ENCODE results near the gene TRIM3. TPM values are rescaled to one million over a fixed set of nuclear protein-coding genes. Genes with fewer than 3 reads are reported as not detected.

The TRIM3 gene
- total and polyA plus RNA-seq, 2 of the 8 experiments (the other 6 are each of a cell fraction or from before 2014, with no cell fraction given): 10.7 to 14.3 TPM

DNA sequence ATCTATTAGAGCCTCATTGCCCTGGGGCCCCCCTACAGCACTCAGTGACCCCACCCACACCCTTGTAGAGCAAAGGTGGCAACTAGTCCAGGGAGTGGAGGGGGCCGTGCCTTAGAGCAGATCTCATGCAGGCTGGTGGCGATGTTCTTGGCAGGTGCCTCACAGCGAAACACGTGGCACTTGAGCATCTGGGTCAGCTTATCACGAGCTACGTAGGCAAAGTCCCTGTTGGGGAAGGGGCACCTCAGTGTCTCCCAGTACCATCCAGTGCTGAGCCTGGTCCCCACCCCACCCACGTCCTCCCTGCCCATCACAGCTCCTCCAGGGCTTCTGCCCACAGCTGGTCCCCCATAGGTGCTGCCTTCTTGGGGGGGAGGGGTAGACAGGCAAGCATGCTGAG, 72.3 kb downstream of the TRIM3 start:
- Histone ChIP-seq H3K36me3 (ENCODE audit: control insufficient read depth in 2 of 4, insufficient read depth in 4 of 4, low read length in 3 of 4) (peaks cover 0 to 2% (median 0%) of the 10 kb centered on the region in 4 experiments; a peak in 1 of 8 replicates), H4K8ac (ENCODE audit: extremely low read depth, insufficient read depth, low read length) (no peak overlapping the region), H3K4ac (replicated peaks; ENCODE audit: insufficient read length, low read depth, low read length) (no peak overlapping the region), H3K23ac (ENCODE audit: insufficient read length) (no peak overlapping the region), H3K9me3 (ENCODE audit: insufficient read depth in 2 of 2, low read depth in 1 of 2, low read length in 1 of 2) (no peaks in the 10 kb centered on the region), H2BK15ac (ENCODE audit: low read length) (no peak overlapping the region), H3K56ac (replicated peaks; ENCODE audit: insufficient read length, low read depth, low read length) (no peak overlapping the region), H4K20me1 (replicated peaks in 1 of 2; ENCODE audit: control insufficient read depth in 1 of 2, insufficient read depth in 2 of 2, low read length in 2 of 2) (peaks cover 2 to 12% of the 10 kb centered on the region in 2 experiments), H3K14ac (ENCODE audit: insufficient read length) (no peak overlapping the region), H3K9ac (replicated peaks in 1 of 4; ENCODE audit: extremely low read depth in 1 of 4, low read depth in 3 of 4, low read length in 3 of 4) (no peak overlapping the region), H3K4me1 (replicated peaks in 1 of 4; ENCODE audit: control insufficient read depth in 3 of 4, insufficient read depth in 4 of 4, low read length in 3 of 4) (peaks cover 8 to 15% (median 10%) of the 10 kb centered on the region in 4 experiments), H3K23me2 (ENCODE audit: low read depth, low read length) (no peaks in the 10 kb centered on the region), H2BK5ac (ENCODE audit: low read depth, low read length) (peak overlapping the region; percentile 39; the same call in 1 of the 2 replicates), H3K18ac (ENCODE audit: extremely low read depth, low read length) (no peak overlapping the region), H2AK5ac (ENCODE audit: low read depth, low read length) (no peak overlapping the region), H4K91ac (replicated peaks; ENCODE audit: insufficient read length, low read length) (no peak overlapping the region), H3K27me3 (replicated peaks in 1 of 4; ENCODE audit: control insufficient read depth in 3 of 4, extremely low read depth in 1 of 4, insufficient read depth in 3 of 4, low read length in 3 of 4) (no peaks in the 10 kb centered on the region), H2BK12ac (ENCODE audit: low read depth, low read length) (no peak overlapping the region), H4K5ac (ENCODE audit: insufficient read length, low read depth, low read length) (no peak overlapping the region), H3K4me2 (ENCODE audit: insufficient read depth in 1 of 2, low read depth in 2 of 2, low read length in 2 of 2) (no peak overlapping the region), H3K4me3 (ENCODE audit: extremely low read depth in 1 of 4, insufficient read depth in 2 of 4, low read depth in 3 of 4, low read length in 4 of 4) (no peak overlapping the region), H3K27ac (ENCODE audit: low read depth, low read length) (no peak overlapping the region), H2BK120ac (replicated peaks; ENCODE audit: low read depth, low read length) (no peak overlapping the region), H3K79me1 (ENCODE audit: low read depth, low read length) (no peaks in the 10 kb centered on the region), H3K79me2 (ENCODE audit: control insufficient read depth in 1 of 2, insufficient read depth in 2 of 2, low read length in 2 of 2) (no peaks in the 10 kb centered on the region), H2AFZ (ENCODE audit: low read length) (no peak overlapping the region), H2BK20ac (ENCODE audit: low read length) (no peak overlapping the region)
- DNase-seq (ENCODE audit: low read depth in 1 of 2, low spot score in 2 of 2) (no peak), FAIRE-seq (no peak)
- ChIA-PET CTCF (ENCODE audit: partially characterized antibody) (interaction anchor here (0.7 to 9.5 kb wide), 7 partner anchors 8 to 42 kb away, joined by 3 to 79 read pairs (median 9); partner anchors contain the start of gene HPX), POLR2A (ENCODE audit: partially characterized antibody) (interaction anchor here (0.6 kb wide), 1 partner anchor 73 kb away, joined by 3 read pairs; the partner anchor contains the start of gene TRIM3)
- TF ChIP-seq POU5F1 (IDR thresholded peaks at IDR 0.05; ENCODE audit: low read depth, low read length) (no peak), CREB1 (IDR thresholded peaks at IDR 0.05) (no peak), FOSL1 (IDR thresholded peaks at IDR 0.05; ENCODE audit: insufficient read depth, low read depth, low read length) (no peak), BCL11A (IDR thresholded peaks at IDR 0.05; ENCODE audit: low read depth in 2 of 2, low read length in 2 of 2) (no peak), SIX5 (IDR thresholded peaks at IDR 0.05; ENCODE audit: low read depth, low read length) (no peak)
- WGBS, 2 experiments (ENCODE audit: extremely low coverage in 1 of 2, insufficient coverage in 1 of 2, insufficient read length in 1 of 2, insufficient replicate concordance in 2 of 2, low coverage in 1 of 2, low lambda C conversion rate in 2 of 2, missing lambda C conversion rate in 1 of 2): 94% methylated on average over 7 of the region's 7 CpGs; no CpG with 5 or more reads in 1 of the 2 experiments

Measured in H1 (cell line).